Measurements from ENCODE around the gene ATRAID.

Gene ATRAID

GRCh38 chr2:27265536-27265870, 53.7 kb downstream of the ATRAID start:
- POLR2A ChIA-PET (ENCODE audit: low non-redundant PET): no interaction called here

More at GRCh38 chr2:27265536-27265870, 53.7 kb downstream of the ATRAID start:
- TF ChIP-seq CTCF (conservative IDR thresholded peaks at IDR 0.05; ENCODE audit: low read depth): no peak
- no peak for DNase-seq (ENCODE audit: low spot score)
- CTCF ChIA-PET: interaction anchor here (0.6 to 5.0 kb wide), 9 partner anchors 13 to 974 kb away, joined by 3 to 32 read pairs (median 3); partner anchors contain the start of gene TRIM54
- no peak overlapping the region for H3K27ac ChIP-seq
